GM12872 (cell line): ENCODE results near the gene ARHGAP44.

Source experiments
- TF ChIP-seq, protein P1 (sequence below): IDR thresholded peaks from 3 replicates; pipeline ENCODE4 v1.5.1; 2011; ENCODE audit warnings: low read depth, mild to moderate bottlenecking, low read length, moderate library complexity; ENCODE audit not compliant: insufficient read depth

Gene ARHGAP44

DNA sequence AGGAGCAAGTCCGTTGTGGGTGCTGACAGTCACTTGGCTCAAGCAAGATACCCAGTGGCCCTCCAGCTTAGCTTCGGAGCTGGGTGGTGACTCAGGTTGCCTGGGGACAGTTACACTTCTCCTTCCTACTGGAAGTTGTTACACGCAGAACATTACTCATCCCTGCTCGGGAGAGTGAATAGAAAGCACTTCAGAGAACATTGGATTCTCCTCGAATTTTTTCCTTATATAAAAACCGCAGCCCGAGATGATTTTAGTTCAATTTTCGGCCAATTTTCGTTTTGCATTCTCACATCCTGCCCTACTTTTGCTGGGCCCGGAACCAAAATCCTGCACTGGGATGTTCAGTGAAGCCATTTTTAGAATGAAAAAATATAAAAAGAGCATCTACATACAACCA lies 128.8 kb downstream of the ARHGAP44 start:
- TF ChIP-seq, protein P1, sequence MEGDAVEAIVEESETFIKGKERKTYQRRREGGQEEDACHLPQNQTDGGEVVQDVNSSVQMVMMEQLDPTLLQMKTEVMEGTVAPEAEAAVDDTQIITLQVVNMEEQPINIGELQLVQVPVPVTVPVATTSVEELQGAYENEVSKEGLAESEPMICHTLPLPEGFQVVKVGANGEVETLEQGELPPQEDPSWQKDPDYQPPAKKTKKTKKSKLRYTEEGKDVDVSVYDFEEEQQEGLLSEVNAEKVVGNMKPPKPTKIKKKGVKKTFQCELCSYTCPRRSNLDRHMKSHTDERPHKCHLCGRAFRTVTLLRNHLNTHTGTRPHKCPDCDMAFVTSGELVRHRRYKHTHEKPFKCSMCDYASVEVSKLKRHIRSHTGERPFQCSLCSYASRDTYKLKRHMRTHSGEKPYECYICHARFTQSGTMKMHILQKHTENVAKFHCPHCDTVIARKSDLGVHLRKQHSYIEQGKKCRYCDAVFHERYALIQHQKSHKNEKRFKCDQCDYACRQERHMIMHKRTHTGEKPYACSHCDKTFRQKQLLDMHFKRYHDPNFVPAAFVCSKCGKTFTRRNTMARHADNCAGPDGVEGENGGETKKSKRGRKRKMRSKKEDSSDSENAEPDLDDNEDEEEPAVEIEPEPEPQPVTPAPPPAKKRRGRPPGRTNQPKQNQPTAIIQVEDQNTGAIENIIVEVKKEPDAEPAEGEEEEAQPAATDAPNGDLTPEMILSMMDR = no peak

DNA sequence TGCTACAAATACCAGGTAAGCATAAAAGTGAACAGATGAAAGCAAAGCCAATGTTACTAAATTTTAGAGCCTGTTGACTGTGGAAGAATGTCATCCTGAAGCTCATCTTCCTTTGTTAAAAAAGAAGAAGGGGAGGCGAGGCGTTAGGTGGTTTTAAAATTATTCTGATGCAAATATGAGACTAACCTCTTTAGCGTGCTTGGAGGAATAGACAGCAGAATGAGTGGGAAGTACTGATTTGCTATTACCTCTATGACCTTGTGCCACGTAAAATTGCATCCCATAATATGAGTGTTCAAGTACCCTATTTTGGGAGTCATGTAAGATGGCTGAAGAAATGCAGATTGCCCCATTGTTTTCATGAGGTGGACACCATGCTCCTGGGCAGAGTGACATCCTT lies 132.8 kb downstream of the ARHGAP44 start:
- TF ChIP-seq, protein P1 = no peak

- TF ChIP-seq, protein P1 = no peak
Observed at GRCh38 chr17:12924614-12925013, 135.3 kb downstream of the ARHGAP44 start.

DNA sequence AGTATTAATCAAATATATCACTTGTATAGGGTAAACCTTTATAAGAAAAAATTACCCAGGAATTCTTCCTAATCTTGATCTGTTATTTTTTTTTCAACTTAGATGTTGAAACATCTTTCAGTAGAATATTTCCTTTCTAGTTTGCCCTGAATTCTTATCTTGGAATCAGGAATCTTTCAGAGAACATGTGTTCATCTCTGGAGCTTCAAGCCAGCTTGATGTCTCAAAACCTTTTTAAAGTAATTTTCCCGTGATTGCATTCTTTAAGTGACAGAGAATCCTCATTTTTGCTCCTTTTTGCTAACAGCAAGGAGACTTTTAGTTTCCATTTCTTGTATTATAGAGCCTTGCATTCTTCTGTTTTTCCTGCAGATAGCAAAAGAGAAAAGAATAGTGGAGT lies 137.7 kb downstream of the ARHGAP44 start:
- TF ChIP-seq, protein P1 = no peak

GRCh38 chr17:12927541-12928425 lies 138.5 kb downstream of the ARHGAP44 start:
- TF ChIP-seq, protein P1 = no peak

GRCh38 chr17:12928736-12929135 lies 139.4 kb downstream of the ARHGAP44 start:
- TF ChIP-seq, protein P1 = no peak

- TF ChIP-seq, protein P1 = no peak
Observed at GRCh38 chr17:12936501-12936900, 147.2 kb downstream of the ARHGAP44 start.
